A673 (cell line): ENCODE results near the gene PID1.

ENCODE experiments used
- CTCF ChIP-seq: fragments of 300-800, 200-600 bp; sonication (generic); conservative IDR thresholded peaks from 2 replicates; pipeline ENCODE4 v1.5.1; 2017; ENCODE audit warnings: low read depth, mild to moderate bottlenecking, antibody characterized with exemption, low read length, moderate library complexity, mixed read lengths
- EZH2 ChIP-seq: fragments of 200-600 bp; sonication (generic); IDR thresholded peaks from 2 replicates; pipeline ENCODE4 v1.6.1; 2017; ENCODE audit warnings: borderline replicate concordance, low read depth, mild to moderate bottlenecking, mixed read lengths, antibody characterized with exemption, low read length; ENCODE audit not compliant: poor library complexity, severe bottlenecking

GRCh38 chr2:229273723-229274338 is 2.7 kb upstream of the PID1 start:
- TF ChIP-seq CTCF (peak; percentile 85), EZH2 (no peak)
